Measurements from ENCODE around the gene TBXAS1.
"Not testable (repeated sequence)": the region's sequence is repeated elsewhere in the genome, so short reads cannot be mapped to it uniquely, and the experiment has no call there.

TBXAS1 gene

DNA sequence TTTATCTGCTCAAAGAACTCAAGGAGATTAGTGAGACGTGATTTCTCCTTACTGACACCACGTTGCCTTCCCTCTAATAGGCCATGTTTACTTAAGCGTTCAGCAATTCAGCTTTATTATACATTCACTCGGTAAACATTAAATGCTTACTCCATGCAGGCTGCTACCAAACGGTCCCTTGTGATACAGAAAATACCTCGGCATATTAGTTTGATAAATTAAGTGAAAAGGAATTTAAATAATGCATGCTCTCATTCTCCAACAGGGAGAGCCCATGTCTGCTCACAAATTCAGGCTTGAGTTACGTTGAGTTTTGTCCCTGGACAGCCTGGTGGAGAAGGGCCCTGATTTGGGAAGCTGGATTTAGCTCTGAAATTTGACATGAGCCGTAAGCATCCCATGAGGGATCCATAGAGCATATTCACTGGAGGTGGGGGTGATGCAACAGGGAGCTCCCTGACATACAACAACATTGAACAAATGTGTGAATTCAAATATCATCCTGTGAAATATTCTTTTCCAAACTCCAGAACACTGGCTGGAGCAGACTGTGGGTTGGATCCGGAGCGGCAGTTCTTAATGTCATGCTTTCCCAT is 86.3 kb downstream of the TBXAS1 start:
- DNase-seq (ENCODE audit: low spot score): no peak

DNA sequence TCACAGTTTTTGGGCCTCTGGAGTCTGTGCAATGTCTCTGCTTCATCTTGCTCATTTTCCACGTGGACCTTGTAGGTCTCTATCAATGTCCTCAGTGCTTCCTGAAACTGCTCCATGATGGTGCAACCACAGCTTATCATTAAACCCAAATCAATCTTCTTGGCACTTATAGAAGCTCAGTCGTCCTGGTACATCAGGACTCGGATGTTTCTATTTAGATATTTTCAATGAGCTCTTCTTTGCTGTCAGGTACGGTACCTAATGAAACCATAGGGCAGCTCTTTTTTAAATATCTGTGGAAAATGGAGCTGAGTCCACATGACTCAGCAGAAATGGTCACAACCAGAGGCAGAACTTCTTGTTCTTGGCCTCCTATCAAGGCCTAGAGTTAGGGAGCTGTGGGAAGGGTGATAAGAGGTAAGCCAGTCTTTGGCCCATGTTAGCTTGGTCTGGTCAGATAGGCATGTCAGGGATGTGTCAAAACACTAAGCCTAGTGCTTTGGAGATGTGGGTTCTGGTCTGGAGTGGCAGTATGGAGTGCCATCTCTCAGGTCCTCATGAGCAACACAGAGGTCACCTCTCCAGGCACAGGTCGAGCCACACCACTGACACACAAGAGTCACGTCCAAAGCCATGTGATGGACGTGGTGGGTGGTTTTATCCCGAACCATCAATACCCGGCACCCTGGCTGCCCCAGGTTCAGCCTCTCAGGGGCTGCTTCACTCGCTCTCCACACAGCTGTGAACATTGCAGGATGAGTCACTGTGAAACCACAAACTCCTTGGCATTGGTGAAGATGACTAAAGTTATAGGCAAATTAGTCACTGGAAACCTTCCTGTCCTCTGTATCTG is 87.0 kb downstream of the TBXAS1 start:
- DNase-seq (ENCODE audit: low spot score): peak; percentile 33

DNA sequence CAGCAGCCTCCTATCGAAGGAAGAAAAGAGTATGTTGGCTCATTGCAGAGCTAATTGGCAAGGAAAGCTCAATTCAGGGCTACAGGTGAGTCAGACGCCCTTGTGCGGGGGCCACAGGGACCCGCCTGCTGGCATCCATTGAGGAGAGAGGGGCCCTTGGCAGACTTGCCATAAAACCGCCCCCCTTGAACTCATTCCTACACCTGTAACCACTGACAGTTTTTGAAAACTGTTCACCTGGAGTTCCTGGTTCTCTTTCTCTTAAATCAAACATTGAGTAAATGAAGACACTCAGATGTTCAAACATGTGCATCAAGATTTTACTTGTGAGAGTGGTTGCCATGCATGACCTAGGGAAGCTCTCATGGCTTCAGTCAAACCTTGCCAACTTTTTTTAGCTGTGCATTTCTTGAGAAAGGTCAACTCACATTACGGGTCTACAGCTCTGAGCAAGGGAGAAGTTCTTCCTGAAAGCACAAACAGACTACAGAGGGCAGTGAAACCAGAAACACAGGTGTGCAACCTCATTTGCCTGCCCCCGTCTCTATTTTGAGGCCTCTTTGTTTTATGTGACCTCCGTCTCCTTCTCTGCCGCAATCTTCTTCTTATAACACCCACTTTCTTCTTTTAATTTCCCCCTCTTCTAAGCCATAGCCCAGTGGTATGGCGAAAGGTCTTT is 87.8 kb downstream of the TBXAS1 start:
- no peak for DNase-seq (ENCODE audit: low spot score)

DNA sequence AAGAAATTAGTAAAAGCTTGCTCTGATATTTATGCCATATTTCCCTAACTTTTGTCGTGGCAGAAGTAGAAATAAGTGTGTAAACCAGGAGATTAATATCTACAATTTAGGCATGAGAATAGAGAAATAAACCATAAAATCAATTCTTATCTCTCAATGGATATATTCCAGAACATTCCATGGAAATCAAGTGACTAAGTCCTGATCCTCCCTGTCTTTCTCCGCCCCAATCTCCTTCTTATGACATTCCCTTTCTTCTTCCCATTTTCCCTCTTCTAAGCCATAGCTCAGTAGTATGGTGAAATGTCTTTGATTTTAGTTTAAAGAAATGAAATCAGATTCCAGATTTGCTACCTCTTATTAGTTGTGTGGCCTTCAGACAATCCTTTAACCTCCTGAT is 88.8 kb downstream of the TBXAS1 start:
- DNase-seq (ENCODE audit: low spot score): no peak

DNA sequence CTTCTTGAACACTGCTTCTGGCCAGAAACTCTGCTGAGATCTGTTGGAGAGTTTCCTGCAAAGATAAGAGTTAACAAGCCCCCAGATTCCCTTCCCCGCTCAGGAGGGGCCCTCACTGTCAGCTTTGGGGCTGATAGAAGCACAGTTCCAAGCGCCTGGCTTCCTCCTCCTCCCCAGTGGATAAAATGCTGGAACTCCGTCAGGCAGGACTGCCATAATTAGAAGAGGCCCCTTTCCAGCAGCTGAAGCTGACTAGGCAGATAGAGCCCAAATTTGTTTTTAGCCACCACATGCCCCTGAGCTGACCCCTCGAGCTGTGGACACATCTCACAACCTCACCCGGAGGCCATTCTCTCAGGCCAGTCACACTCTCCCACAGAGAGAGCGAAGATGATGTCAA is 89.4 kb downstream of the TBXAS1 start:
- DNase-seq (ENCODE audit: low spot score): no peak

DNA sequence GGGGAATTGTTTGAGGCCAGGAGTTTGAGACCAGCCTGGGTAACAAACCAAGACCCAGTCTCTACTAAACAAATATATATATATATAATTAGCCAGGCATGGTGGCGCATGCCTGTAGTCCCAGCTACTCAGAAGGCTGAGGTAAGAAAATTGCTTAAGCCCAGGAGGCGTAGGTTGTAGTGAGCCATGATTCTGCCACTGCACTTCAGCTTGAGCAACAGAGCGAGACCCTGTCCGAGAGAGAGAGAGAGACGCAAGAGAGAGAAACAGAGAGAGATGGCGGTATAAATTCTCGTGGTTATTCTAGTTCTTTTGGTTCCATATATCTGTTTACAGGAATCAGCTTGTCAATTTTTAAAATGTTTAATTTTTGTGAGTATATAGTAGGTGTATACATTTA is 94.0 kb downstream of the TBXAS1 start:
- DNase-seq (ENCODE audit: low spot score): no peak

DNA sequence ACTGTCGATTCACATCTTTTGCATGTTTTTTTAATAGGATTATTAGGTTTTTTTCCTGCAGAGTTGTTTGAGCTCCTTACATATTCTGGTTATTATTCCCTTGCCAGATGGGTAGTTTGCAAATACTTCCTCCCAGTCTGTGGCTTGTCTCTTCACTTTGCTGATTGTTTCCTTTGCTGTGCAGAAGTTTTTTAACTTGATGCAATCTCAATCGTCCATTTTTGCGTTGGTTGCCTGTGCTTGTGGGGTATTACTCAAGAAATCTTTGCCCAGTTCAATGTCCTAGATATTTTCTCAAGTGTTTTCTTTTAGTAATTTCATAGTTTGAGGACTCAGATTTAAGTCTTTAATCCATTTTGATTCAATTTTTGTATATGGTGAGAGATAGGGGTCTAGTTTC is 95.4 kb downstream of the TBXAS1 start:
- no peak for DNase-seq (ENCODE audit: low spot score)

DNA sequence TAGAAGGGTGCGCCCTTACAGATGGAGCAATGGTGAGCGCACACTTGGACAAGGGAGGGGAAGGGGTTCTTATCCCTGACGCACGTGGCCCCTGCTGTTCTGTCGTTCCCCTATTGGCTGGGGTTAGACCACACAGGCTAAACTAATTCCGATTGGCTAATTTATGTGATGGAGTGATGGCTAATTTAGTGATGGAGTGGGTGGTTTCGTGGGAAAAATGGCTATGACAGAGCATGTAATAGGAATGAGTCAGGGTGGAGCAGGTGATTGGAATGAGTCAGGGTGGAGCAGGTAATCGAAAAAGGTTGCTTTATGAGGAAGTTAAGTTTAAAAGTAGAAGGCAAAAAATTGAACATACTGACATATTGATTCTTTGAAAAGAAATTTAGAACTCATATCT is 100.2 kb downstream of the TBXAS1 start:
- not testable (repeated sequence) for DNase-seq (ENCODE audit: low spot score)

DNA sequence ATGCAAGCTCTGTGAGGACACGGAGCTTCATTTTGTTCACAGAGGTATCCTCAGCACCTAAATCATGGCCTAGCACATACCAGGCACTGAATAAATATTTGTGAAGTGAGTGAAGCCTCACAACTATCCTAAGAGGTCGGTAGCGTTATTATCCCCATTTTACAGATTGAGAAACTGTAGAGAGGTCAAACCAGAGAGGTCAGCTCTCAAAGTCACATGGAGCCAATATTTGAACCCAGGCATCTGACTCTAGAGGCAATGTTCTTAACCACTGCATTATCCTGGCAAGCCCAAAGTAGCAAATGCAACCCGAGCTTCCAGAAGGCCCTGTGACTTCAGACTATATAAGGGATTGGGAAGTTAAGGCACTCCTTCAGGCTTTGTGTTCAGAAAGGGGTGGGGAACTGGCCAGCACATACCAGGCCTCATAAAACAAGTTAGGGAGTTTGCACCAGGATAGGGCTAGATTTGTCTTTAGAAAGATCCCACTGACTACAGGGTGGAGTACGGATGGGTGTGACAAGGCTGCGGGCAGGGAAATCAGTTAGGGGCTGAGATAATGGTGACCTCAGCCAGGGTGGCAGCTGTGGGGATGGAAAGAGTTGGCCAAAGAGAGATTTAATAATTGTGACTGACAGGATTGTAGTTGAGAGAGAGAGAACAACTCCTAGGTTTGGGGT is 101.4 kb downstream of the TBXAS1 start:
- no peak for DNase-seq (ENCODE audit: low spot score)

DNA sequence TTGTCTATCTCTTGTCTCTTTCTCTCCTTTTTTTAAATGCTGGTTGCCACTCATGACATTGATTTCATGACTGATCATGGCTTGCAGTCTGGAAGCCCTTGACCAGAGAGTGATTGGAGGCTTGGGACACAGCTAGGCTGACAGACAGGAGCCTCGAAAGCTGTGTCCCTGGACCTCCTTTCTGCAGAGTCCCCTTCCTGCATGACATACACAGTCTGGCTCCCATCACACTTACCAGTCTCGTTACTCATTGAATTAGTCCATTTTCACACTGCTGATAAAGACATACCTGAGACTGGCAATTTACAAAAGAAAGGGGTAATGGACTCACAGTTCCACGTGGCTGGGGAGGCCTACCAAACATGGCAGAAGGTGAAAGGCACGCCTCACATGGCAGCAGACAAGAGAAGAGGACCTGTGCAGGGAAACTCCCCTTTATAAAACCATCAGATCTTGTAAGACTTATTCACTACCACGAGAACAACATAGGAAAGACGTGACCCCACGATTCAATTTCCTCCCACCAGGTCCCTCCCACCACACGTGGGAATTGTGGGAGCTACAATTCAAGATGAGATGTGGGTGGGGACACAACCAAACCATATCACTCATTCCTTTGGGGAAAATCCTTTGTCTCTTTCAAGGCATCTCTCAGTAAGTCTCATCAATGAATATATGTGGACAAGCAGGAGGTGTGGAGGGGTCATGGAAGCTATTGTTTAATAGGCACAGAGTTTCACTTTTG is 102.3 kb downstream of the TBXAS1 start:
- DNase-seq (ENCODE audit: low spot score): no peak

DNA sequence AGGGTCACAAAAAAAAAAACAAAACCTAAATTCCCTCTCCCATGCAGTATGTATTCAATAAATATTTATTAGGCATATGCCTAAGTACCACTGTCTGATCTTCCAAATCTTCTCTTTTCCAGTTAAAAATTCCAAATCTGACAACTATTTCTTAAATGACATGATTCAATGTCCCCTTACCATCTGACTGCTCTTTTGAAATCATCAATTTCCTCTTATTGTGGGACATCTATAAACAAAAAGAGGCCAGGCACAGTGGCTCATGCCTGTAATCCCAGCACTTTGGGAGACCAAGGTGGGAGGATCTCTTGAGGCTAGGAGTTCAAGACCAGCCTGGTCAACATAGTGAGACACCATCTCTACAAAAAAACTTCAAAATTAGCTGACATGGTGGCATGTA is 103.5 kb downstream of the TBXAS1 start:
- DNase-seq (ENCODE audit: low spot score): no peak

DNA sequence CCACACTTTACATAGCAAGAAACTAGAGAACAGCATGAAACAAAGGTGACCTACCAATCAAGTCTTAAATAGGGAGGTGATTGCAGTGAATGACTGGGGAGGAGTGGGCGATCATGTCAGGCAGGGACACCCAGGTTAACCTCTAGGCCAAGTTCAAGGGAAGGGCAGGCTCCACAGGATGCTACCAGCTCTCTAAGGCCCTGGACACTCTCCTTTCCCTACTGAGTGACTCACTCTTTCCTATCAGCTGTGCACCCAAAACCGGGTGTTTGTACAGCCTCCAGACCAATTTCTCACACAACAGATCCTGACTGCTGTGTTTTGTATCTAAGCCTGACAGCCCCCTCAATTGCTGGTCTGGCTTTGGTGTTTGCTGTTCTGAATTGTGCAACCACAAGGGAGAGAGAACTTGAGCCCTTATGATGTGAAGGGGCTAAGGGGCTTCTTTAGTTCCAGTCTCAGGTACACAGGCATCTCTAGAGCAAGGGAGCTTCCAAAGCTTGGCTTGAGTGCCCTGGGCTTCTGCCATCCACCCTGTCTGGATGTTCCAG is 107.8 kb downstream of the TBXAS1 start:
- no peak for DNase-seq (ENCODE audit: low spot score)

DNA sequence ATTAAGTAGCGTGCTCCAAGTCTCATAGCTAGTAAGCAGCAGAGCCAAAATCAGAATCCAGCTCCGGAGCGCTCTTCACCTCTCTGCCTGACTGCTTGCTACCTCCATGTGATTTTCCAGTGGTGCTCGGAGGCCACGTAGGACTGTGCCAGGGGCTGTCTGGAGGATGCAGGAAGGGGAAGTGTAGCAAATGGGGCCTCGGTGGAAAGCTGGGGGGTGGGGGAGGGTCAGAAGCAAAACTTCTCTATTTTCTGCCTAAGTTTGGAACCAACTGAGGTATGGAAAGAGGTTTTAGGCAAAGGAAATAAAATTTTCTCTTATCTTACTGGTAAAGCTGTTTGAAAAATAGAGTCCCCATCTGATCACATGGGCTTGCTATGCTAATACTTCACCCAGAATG is 108.7 kb downstream of the TBXAS1 start:
- DNase-seq (ENCODE audit: low spot score): no peak

DNA sequence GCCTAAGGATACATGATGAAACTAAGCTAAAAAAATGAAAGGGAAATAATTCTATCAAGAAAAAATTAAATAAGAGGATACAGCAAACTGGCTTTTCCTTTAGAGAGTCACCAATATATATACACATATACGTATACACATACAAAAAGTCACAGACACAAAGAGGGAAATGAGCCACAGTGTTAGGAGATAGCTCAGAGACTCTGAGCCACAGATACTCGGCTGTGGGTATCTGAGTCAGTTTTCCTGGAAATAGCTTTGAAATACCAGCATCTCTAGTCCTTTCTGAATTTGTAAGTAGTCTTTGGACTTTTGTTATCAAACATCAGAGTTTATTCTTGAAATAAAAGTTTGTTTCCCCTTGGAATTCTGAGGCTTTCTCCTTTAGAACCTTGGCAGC is 111.8 kb downstream of the TBXAS1 start:
- DNase-seq (ENCODE audit: low spot score): no peak

DNA sequence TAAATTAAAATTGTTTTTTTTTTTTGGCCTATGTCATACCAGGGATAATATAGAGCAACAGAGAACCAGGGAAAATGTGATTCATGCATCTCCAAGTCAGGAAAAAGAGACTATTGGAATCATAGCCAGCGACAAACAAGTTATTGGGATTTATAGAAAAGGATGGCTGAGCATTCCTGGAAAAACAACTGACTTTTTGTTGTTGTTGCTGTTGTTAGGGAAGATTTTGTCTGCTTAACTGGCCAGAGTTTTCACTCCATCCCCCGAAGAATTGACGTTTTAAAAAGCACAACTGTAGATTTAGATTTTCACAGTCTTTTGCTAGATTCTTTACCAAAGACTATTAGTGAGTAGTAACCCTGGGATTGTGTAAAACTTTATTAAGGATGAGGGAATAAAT is 112.4 kb downstream of the TBXAS1 start:
- no peak for DNase-seq (ENCODE audit: low spot score)

DNA sequence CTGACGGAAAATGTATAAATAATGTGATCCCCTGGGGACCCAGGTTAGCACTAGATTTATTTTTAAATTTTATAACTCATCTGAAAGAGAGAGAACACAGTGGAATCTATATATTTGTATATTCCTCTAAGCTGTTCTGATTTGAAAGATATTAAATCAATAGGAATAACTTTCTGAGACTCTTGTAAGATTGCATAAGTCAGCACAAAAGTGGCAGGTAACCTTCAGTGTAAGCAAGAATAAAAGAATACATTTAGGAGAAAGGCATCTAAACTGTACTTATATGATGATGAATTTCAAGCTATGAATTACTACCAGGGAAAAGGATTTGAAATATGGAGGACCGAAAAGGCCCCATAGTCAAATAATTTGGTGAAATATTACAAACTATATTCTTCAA is 112.8 kb downstream of the TBXAS1 start:
- no peak for DNase-seq (ENCODE audit: low spot score)

DNA sequence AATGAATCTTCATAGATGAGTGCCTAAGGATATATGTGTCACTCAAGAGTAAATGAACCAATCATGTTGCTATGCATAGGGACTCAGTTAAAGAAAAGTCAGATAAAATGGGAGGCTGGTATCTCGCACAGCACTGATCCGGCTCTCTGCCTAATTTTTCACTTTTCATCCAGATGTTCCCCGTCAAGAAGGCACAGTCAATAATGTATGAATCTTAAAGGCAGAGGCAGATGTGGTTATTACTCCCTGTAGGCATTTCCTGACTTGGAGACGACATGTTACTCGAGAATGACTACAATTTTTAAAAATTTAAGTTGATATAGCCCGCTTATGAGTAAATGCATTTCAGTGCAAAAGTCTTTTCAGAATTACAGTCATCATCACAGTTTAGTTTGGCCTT is 113.6 kb downstream of the TBXAS1 start:
- DNase-seq (ENCODE audit: low spot score): no peak

DNA sequence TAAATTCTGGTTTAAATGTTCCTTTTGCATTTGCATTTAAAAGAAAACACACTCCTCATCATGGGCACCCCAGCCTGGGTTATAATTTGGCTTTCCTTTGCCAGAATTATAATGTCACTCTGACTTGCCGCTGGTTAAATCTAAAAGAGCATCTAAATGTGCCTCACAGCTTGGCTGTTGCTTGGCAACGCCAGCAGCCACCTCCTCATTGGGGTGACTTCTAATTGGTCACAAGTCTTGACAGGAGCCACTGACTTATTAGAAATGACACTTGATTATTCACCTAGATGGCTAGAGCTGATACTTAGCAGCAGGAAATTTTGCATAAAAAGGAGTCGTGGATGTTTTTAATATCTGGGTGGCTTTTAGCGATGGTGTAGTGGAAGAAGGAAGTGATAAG is 114.3 kb downstream of the TBXAS1 start:
- no peak for DNase-seq (ENCODE audit: low spot score)

DNA sequence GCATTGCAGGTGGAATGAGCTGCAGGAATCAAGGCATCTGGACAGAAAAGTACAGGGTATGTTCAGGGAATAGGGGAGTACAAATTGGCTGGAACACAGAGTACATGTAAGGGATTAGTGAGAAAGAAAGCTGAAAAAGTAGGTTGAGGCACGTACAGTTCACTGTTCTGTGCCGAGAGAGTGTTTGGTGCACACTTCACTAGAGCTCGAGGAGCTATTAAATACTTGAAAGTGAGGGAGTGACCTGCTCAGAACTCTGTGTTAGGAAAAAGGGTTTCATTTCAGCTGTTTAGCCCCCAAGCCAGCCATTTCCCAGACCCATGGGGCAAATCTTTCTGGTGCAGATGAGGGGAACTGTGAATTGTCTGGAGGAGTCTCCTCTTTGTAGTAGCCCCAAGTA is 115.2 kb downstream of the TBXAS1 start:
- DNase-seq (ENCODE audit: low spot score): no peak

DNA sequence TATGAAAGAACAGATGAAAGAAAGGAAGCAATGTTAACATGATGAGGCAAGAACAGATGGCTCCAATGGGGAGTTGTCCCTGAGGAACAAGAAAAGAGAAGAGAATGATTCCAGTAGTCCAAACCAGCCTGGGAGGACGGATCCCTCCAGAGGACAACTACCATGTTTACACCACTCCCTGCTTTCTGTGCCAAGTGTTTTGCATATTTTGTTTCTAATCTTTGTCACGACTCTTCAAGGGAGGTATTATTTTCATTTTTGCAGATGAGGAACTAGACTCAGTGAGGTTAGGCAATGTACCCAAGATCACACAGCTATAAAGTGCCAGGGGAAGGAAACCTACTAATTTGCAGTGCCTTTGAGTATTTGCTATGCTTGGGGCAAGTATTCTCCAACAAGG is 117.5 kb downstream of the TBXAS1 start:
- no peak for DNase-seq (ENCODE audit: low spot score)

DNA sequence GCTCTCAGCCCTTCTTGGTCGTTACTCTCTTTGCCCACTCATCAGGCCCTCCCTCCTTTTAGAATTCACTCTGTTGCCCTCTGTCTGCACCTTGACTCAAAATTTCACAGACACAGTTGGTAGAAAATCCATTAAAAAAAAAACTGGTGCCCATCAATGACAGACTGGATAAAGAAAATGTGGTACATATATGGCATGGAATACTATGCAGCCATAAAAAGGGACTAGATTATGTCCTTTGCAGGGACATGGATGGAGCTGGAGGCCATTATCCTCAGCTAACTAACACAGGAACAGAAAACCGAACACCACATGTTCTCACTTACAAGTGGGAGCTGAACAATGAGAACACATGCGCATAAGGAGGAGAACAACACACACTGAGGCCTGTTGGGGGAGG is 118.0 kb downstream of the TBXAS1 start:
- DNase-seq (ENCODE audit: low spot score): no peak

DNA sequence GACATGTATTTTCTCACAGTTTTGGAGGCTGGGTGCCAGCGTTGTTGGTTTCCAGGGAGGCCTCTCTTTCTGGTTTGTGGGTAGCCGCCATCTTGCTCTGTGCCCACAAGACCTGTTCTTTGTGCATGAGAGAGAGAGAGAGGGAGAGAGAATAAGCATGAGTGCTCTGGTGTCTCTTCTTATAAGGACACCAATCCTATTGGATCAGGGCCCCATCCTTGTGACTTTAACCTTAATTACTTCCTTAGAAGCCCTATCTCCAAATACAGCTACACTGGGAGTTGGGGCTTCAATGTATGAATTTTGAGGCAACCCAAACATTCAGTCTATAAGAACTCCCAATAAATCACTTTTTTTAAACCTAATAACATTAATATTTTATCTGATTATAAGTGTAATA is 119.1 kb downstream of the TBXAS1 start:
- DNase-seq (ENCODE audit: low spot score): no peak

Data from iPS-NIHi11 (cell line).